HG03159 (cell line): ENCODE measurements around the gene SDHC.
"Not testable (repeated sequence)": the region's sequence is repeated elsewhere in the genome, so short reads cannot be mapped to it uniquely, and the experiment has no call there.

Experiments used
- ATAC-seq: cut with Tn5 transposase; IDR thresholded peaks from one replicate; pipeline ENCODE4 v1.9.1; 2021; ENCODE audit warnings: mild to moderate bottlenecking, moderate library complexity; ENCODE audit not compliant: unreplicated experiment

Gene SDHC

DNA sequence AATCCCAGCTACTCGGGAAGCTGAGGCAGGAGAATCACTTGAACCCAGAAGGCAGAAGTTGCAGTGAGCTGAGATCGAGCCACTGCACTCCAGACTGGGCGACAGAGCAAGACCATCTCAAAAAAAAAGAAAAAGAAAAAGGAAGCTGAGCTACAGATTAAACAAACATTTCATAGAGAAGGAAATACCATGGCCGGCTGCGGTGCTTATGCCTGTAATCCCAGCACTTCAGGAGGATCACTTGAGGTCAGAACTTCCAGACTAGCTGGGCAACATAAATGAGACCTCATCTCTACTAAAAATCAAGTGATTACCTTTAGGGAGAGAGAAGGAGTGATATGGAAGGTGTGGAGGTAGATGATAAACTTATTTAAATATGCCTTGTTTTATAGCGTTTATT, 67.5 kb downstream of the SDHC start:
- no peak for ATAC-seq

DNA sequence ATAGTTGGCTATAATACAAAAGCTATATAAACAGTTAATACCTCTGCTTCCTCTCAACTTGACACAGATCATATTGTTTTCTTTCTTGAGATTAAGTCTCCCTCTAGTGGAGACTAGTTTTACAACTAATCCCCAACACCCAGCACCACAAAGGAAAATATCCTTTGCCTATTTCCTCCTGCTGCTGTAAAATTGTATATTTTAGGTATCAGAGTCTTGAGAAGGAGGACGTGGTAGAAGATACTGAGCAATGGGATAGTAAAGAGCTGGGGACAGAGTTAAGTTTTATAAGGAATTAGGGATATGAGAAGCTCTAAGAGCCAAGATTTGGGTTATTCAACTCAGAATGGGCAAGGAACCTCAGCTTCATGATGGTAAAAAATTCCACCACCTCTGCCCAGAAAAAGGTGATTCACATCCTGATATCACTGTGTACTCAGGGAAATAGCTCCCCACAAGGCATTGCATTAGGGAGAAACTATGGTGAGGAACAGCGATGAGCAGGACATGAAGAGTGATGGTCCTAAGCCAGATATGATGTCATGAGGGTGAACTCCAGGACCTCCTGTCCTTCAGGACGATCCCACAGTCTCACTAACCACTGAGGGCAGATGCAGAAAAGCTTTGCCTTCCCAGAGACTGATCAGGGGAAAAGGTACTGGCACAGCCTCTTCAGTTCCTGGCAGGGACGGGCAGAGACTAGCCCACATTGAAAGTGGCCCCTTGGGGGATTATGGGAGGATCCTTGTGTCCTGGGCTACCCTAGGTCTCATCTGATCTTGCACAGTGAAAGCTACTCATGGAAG, 68.2 kb downstream of the SDHC start:
- no peak for ATAC-seq

- no peak for ATAC-seq
These were observed 74.5 kb downstream of the SDHC start for GRCh38 chr1:161388639-161389038.

DNA sequence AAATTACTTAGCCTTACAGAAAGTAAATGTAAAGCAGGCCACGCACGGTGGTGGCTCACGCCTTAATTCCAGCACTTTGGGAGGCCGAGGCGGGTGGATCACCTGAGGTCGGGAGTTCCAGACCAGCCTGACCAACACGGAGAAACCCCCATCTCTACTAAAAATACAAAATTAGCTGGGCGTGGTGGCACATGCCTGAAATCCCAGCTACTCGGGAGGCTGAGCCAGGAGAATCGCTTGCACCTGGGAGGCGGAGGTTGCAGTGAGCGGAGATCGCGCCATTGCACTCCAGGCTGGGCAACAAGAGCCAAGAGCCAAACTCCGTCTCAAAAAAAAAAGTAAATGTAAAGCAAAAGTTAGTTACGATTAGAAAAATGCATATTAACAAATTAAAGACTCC, 75.0 kb downstream of the SDHC start:
- not testable (repeated sequence) for ATAC-seq

DNA sequence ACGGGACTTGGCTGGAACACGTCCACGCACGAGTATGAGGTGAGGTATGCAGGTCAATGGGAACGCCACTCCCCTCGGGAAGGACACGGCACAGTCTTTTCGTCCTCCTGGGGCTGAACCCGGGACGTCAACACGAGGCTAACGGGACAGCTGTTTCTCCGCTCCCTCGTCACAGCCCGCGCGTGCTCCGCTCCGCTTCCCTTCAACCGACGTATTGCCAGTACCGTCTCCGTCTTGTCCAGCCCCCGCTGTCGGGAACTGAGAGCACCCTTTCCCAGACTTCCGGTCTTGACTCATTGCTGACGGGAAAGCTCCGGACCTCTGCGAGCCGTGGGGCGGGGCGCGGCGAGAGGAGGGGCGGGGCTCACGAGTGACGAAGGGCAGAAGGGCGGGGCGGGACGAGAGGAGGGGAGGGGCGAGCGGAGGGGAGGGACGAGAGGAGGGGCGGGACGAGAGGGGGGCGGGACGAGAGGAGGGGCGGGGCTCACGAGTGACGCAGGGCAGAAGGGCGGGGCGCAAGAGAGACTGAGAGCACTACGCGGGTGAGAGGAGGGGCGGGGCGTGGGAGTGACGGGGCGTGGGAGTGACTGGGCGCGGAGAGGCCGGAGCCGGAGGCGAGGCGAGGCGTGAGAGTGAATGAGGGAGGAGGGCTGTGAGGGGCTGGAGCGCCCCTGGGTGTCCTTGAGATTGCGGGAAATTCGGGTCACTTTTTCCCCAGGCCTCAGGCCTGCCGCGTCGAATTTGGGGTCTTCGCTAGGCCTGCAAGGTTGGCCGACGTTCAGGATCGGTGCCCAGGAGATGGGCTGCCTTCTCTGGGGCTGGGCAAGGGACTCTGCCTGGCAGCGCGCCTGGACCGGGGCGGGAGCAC, 75.7 kb downstream of the SDHC start:
- peak; percentile 77 for ATAC-seq

GRCh38 chr1:161390559-161390858, 76.3 kb downstream of the SDHC start:
- ATAC-seq = peak; percentile 11

- not testable (repeated sequence) for ATAC-seq
These were observed 77.0 kb downstream of the SDHC start for GRCh38 chr1:161391136-161391535.

DNA sequence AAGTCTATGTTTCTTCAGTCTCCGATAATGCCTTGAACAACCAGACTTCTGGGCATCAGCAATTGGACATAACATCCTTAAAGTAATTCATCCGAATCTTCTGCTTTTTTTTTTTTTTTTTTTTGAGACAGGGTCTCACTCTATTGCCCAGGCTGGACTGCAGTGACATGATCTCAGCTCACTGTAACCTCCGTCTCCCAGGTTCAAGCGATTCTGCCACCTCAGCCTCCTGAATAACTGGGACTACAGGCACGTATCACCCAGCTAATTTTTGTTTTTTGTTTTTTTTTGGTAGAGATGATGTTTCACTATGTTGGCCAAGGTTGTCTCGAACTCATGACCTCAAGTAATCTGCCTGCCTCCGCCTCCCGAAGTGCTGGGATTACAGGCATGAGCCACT, 77.4 kb downstream of the SDHC start:
- no peak for ATAC-seq

DNA sequence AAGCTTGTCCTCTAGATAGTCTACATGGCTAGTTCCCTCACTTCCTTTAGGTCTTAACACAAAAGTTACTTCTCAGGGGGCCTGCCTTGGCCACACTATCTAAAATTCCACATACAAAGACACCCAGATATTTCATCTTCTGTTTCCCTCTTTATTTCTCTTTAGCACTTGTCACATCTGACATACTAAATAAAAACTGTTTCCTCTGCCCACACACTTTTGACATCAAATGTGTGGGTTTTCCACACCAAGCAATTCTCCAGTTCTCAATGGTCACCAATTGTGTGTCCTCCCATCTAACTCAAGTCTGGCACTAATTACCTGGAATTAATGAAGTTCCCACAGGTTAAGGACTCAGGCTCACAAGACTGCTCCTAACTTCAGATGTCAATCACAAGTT, 79.0 kb downstream of the SDHC start:
- no peak for ATAC-seq

DNA sequence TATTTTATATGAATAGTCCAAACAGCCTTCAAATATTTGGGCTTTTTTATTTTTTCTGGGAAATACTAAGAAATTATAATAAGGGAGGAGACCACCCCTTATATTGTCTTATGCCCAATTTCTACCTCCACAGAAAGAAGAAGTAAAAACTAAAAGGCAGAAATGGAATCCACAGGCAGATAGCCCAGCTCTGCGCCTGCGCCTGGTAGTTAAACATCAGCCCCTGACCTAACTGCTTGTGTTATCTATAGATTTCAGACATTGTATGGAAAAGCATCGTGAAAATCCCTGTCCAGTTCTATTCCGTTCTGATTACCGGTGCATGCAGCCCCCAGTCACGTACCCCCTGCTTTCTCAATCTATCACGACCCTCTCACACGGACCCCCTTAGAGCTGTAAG, 82.9 kb downstream of the SDHC start:
- not testable (repeated sequence) for ATAC-seq

GRCh38 chr1:161398900-161399256, 84.7 kb downstream of the SDHC start:
- no peak for ATAC-seq

DNA sequence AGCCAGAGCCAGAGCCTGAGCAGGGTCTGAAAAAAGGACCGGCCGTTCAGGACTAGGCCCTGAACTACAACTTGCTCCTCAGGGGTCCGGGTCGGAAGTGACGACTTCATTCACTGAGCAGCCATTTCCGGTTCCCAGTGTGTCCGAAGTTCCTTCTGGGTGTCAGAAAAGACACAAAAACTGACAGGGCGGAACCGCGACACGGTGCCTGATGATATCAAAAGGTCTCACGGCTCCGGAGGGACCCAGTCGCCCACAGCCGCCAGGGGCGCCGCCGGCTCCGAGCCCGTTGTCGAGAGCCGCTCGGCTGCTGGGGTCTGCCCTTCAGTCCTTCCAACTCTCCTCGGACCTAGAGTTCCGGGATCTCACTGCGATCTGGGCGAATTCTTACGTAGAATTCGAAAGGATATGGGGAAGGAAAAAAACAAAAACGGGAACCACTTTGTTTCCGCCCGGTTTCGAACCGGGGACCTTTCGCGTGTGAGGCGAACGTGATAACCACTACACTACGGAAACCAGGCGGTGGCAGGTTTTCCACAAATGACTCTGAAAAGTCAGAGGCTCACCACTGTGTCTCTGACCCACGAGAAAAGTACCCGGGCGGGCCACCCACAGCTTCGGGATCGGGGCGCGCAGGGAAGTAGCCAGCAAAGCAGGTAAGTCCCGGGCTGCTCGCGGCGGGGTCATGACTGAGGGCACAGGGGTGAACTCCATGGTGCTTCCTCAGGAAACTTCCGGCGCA, 85.2 kb downstream of the SDHC start:
- peak; percentile 67 for ATAC-seq

GRCh38 chr1:161402446-161402845, 88.3 kb downstream of the SDHC start:
- ATAC-seq = no peak

GRCh38 chr1:161404051-161404597, 89.9 kb downstream of the SDHC start:
- ATAC-seq = no peak

GRCh38 chr1:161406551-161406950, 92.4 kb downstream of the SDHC start:
- not testable (repeated sequence) for ATAC-seq

DNA sequence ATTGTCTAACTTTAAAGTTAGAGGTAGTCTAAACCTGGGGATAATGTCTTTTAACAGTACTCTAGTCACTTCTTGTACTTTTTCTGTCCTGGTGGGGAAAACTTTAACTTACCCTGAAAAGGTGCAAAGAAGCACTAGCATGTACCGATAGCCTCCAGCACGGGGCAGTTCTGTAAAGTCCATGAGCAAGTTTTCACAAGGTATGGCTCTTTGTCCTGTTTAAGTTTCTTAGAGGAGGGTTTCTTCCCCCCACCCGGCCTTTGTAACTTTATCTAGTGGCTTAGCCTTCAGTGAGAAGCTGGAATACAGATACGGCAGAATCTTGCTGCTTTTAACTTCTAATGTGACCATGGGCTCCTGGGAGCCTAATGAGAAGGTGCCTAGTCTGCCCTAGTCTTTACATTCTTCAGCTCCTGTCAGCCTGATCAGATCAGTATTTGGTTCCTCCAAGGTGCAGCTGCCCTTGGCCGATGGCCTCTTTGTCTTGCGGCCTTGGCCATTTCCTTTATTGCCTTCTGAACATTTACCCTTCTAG, 93.3 kb downstream of the SDHC start:
- ATAC-seq = no peak

DNA sequence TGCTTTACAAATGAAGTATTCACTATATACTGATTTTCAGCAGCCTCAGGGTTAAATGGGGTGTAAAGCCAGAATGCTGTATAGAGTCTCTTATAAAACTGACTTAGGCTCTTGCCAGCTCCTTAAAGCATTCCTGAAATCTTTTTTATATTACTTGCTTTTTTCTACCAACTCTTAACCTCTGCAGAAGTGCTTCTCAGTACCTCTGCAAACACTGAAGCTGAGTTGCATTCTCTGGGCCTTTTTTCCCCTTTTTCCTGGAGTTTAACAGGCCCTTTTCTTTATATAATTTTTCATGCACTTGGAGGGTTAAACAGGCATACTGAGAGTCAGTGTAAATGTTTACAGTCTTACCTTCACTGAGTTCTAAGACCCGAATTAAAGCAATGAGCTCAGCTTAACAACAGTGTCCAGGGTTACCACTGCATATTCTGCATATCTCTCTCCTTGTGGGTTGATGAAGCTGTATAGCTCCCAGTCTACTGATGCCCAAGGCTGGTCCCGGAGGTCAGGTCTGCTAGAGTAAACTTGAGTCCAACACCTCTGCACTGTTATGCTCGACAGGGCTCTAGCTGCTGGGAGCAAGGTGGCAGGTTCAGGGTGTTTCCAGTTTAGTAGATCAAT, 94.4 kb downstream of the SDHC start:
- ATAC-seq = no peak

GRCh38 chr1:161409848-161410635, 95.9 kb downstream of the SDHC start:
- not testable (repeated sequence) for ATAC-seq

DNA sequence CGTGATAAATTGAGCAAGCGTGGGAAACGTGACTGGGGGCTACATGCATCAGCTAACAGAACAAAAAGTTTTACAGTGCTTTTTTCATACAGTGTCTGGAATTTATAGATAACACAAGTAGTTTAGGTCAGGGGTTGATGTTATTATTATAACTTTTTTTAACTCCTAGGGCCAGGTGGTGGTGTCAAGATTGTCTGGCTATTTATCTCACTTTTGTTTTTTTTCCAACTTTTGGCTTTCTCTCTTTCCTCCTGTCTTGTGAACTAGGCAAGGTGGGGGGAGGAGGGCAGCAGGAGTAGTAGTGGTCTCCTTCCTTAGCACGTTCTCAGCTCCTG, 96.4 kb downstream of the SDHC start:
- ATAC-seq = not testable (repeated sequence)
